MCF 10A (cell line): ENCODE measurements around the gene TOLLIP. TPM values are rescaled to one million over a fixed set of nuclear protein-coding genes. Genes with fewer than 3 reads are reported as not detected.

ENCODE experiments used
- BruUV-seq: library from RNA; stranded (reverse); fragments of 400-500 nt; replicated peaks from 2 replicates; lab custom pipeline; 2021; lab: Mats Ljungman, UMichigan
- CTCF ChIA-PET: fragments of 300-600 bp; sonication (Branson Sonifier 250); formaldehyde crosslinking; extraction: SDS; loops from one replicate; lab custom pipeline; 2021; ENCODE audit warnings: antibody characterized with exemption, inconsistent platforms; lab: Yijun Ruan, JAX
- POLR2A ChIA-PET: fragments of 300-600, 350-650 bp; sonication (Branson Sonifier 250); formaldehyde crosslinking; extraction: SDS; loops from one replicate; lab custom pipeline; 2020; ENCODE audit warnings: antibody characterized with exemption, inconsistent platforms; lab: Yijun Ruan, JAX
- DNase-seq: peaks from one replicate; pipeline ENCODE4 v3.0.0-alpha.2; 2018; ENCODE audit not compliant: unreplicated experiment
- H3K27ac Mint-ChIP-seq: one replicate; pipeline ENCODE4 v1.8.0; 2022; ENCODE audit warnings: mild to moderate bottlenecking, low read depth, mixed read lengths; ENCODE audit not compliant: unreplicated experiment
- H3K27me3 Mint-ChIP-seq: one replicate; pipeline ENCODE4 v1.8.0; 2022; ENCODE audit warnings: mixed read lengths; ENCODE audit not compliant: insufficient read depth, unreplicated experiment
- H3K36me3 Mint-ChIP-seq: one replicate; pipeline ENCODE4 v1.8.0; 2022; ENCODE audit warnings: mild to moderate bottlenecking, moderate library complexity, mixed read lengths; ENCODE audit not compliant: insufficient read depth, unreplicated experiment
- H3K4me1 Mint-ChIP-seq: one replicate; pipeline ENCODE4 v1.8.0; 2022; ENCODE audit warnings: mixed read lengths; ENCODE audit not compliant: insufficient read depth, unreplicated experiment
- H3K4me3 Mint-ChIP-seq: one replicate; pipeline ENCODE4 v1.8.0; 2022; ENCODE audit warnings: mild to moderate bottlenecking, moderate library complexity, mixed read lengths; ENCODE audit not compliant: unreplicated experiment
- H3K9me3 Mint-ChIP-seq: one replicate; pipeline ENCODE4 v1.8.0; 2022; ENCODE audit warnings: mixed read lengths; ENCODE audit not compliant: unreplicated experiment
- intact Hi-C: fragments of 100-400 bp; cut with micrococcal nuclease; formaldehyde crosslinking; loops from 2 replicates; pipeline ENCODE4 v1.14.1; 2022
- total RNA-seq: library from RNA; stranded (reverse); gene quantifications from 2 replicates; pipeline ENCODE4 v1.2.3, GENCODE V29; 2022
- TF ChIP-seq, protein P1 (sequence below): fragments of 200-600 bp; IDR thresholded peaks from one replicate; pipeline ENCODE4 v1.8.0; 2022; ENCODE audit warnings: antibody characterized with exemption, mild to moderate bottlenecking; ENCODE audit not compliant: unreplicated experiment

Gene TOLLIP
- total RNA-seq, 1 experiment from 2014 or later = 58.8 TPM

DNA sequence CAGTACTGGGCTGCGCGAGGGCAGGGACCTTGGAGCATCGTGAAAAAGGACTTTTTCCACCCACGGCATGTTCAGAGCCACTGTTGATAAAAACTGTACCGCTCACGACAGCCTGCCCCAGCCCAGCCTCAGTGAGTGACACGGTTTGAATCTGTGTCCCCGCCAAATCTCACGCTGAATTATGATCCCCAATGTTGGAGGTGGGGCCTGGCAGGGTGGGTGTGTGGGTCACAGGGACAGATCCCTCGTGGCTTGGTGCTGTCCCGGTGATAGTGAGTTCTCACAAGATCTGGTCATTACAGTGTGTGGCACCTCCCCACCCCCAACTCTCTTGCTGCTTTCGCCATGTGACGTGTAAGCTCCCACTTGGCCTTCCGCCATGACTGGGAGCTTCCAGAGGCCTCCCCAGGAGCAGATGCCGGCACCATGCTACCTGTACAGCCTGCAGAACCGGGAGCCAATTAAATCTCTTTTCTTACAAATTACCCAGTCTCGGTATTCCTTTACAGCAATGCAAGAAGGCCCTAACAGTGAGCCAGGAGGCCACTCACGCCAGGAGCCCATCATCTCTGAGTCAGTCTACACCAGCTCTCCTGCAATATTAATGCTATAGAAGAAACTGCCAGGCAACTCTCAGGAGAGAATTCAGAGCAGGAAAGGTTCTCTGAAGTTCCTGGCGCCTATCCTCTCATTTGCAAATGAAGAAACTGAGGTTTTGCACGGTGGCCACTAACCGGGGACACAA is 1.3 kb downstream of the TOLLIP start:
- peaks cover 6% of the 10 kb centered on the region for H3K36me3 Mint-ChIP-seq
- H3K4me1 Mint-ChIP-seq = peaks cover 8% of the 10 kb centered on the region
- DNase-seq = no peak
- peak overlapping the region; percentile 46 for H3K27ac Mint-ChIP-seq
- TF ChIP-seq, protein P1, sequence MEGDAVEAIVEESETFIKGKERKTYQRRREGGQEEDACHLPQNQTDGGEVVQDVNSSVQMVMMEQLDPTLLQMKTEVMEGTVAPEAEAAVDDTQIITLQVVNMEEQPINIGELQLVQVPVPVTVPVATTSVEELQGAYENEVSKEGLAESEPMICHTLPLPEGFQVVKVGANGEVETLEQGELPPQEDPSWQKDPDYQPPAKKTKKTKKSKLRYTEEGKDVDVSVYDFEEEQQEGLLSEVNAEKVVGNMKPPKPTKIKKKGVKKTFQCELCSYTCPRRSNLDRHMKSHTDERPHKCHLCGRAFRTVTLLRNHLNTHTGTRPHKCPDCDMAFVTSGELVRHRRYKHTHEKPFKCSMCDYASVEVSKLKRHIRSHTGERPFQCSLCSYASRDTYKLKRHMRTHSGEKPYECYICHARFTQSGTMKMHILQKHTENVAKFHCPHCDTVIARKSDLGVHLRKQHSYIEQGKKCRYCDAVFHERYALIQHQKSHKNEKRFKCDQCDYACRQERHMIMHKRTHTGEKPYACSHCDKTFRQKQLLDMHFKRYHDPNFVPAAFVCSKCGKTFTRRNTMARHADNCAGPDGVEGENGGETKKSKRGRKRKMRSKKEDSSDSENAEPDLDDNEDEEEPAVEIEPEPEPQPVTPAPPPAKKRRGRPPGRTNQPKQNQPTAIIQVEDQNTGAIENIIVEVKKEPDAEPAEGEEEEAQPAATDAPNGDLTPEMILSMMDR = no peak
- intact Hi-C loops = loop anchor here (5.0 to 10.0 kb wide), 3 partner anchors 77 to 227 kb away; partner anchors contain the start of gene BRSK2
- ChIA-PET POLR2A (interaction anchor here (0.7 to 4.3 kb wide), 10 partner anchors 8 to 464 kb away, joined by 3 to 25 read pairs (median 6); partner anchors contain the start of genes BRSK2 and TSPAN4), CTCF (interaction anchor here (0.6 kb wide), 1 partner anchor 843 kb away, joined by 3 read pairs; no protein-coding TSS in a partner anchor)
- TSS peak; percentile 41 for BruUV-seq
- no peaks in the 10 kb centered on the region for H3K27me3 Mint-ChIP-seq
- peak overlapping the region; percentile 74 for H3K4me3 Mint-ChIP-seq
- no peaks in the 10 kb centered on the region for H3K9me3 Mint-ChIP-seq

DNA sequence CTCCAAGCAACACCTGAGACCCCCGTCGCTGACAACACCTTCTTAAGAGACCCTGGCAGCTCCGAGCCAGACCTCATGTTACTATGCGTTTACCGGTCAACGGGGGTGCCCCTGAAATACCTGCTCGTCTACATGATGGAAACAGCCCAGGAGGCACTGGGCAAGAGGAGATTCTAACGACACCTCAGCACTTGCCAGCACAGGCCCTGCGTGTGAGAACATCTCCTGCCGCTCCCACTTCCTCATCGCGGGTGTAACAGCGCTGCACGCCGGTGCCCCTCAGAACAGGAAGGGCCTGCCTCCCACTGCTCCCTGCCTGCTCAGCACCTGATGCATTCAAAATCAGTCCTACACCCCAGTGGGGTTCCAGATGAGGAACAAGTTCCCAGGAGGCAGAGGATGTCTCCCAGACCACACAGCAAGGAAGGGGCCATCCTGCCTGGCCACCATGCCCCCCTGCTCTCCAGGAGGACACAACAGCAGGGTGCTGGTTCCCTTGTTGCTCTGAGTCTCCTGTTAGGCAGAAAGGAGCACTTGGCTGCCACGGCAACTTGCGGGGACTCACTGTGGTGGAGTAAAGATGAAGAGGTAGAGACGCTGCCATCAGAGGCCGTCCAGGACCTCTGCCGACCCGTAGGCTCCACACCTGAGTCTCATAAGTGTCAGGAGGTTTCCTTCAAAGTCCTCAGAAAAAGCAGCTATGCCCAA is 2.1 kb downstream of the TOLLIP start:
- no peak overlapping the region for H3K27ac Mint-ChIP-seq
- DNase-seq = no peak
- POLR2A ChIA-PET = no interaction called here
- CTCF ChIA-PET = interaction anchor here (0.5 kb wide), 1 partner anchor 271 kb away, joined by 3 read pairs; no protein-coding TSS in a partner anchor
- H3K27me3 Mint-ChIP-seq = no peaks in the 10 kb centered on the region
- peaks cover 8% of the 10 kb centered on the region for H3K4me1 Mint-ChIP-seq
- no TSS peak for BruUV-seq
- TF ChIP-seq, protein P1 = no peak
- H3K9me3 Mint-ChIP-seq = no peaks in the 10 kb centered on the region
- intact Hi-C loops = loop anchor here (5.0 to 10.0 kb wide), 3 partner anchors 77 to 227 kb away; partner anchors contain the start of gene BRSK2
- peak overlapping the region; percentile 29 for H3K4me3 Mint-ChIP-seq
- H3K36me3 Mint-ChIP-seq = peaks cover 6% of the 10 kb centered on the region

DNA sequence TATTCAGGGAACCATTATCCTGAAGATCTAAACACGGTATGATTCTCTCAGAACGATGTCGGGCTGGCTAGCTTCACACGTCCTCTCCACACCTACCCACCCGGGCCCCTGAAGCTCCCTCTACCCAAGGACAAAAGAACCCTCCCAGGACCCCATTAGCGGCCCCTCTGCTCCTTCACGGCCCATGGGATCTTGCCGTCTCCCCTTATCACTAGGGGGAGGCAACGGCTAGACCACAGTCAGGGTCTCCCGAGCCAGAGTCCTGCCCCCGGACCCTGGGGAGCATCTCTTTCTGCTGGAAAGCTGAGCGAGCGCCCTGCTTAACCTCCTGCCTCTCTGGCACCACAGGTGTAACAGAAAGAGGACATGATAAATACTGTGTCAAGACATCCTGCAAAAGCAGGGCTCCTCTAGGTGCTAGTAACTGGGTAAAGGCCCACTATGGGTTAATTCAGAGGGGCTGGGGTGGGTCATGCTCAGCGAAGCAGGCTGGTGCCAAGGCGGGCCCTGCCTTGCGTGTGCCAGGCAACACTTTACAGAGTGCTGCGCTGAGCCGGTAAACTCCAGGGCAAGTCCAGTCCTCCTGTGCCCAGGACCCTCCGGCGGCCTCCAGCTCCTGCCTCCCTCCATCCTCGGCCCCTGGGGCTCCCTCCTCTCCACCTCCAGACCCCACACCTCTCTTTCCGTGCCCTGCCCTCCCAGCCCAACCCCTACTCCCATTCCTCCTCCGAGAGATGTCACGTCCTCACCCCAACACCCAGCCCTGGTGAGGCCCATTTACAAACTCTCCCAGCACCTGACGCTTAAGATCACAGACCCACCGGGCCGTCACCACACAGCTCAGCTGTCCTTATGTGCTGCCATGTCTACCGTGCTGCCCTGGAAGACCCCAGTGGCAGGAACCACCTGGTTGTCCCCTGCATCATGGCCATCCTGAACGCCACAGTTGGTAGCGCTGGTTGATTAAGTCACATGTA is 3.0 kb downstream of the TOLLIP start:
- no peaks in the 10 kb centered on the region for H3K9me3 Mint-ChIP-seq
- DNase-seq = no peak
- peaks cover 6% of the 10 kb centered on the region for H3K36me3 Mint-ChIP-seq
- no peaks in the 10 kb centered on the region for H3K27me3 Mint-ChIP-seq
- TF ChIP-seq, protein P1 = no peak
- ChIA-PET POLR2A (no interaction called here), CTCF (interaction anchor here (0.5 kb wide), 1 partner anchor 272 kb away, joined by 3 read pairs; no protein-coding TSS in a partner anchor)
- H3K4me3 Mint-ChIP-seq = peak overlapping the region; percentile 29
- BruUV-seq = no TSS peak
- intact Hi-C loops = loop anchor here (5.0 to 10.0 kb wide), 3 partner anchors 78 to 228 kb away; partner anchors contain the start of gene BRSK2
- H3K27ac Mint-ChIP-seq = no peak overlapping the region
- H3K4me1 Mint-ChIP-seq = peaks cover 8% of the 10 kb centered on the region
